NCI-H2196 (cell line): ENCODE results near the gene CRHR2.

Experiments
- DNase-seq: peaks from one replicate; lab custom pipeline; 2025; ENCODE audit not compliant: unreplicated experiment; lab: John Stamatoyannopoulos, UW

Gene CRHR2

DNA sequence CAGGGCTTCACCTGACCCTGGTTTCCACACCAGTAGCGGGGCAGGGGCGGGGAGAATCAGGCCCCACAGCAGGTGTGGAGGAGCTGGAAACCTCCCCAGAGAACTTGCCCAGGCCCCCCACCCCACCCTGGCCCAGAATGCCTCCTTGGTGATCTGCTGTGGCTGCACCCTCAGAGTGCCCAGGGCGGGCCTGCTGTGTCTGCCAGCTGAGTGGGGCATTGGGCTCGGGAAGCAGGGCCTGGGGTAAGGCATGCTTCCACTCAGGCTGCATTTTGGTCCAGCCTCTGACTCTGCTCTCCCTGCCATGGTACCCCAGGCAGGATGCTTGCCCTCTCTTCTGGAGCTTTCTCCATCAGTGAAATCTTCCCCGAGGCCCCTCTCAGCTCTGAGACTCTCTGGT lies 1.1 kb upstream of the CRHR2 start:
- no peak for DNase-seq

DNA sequence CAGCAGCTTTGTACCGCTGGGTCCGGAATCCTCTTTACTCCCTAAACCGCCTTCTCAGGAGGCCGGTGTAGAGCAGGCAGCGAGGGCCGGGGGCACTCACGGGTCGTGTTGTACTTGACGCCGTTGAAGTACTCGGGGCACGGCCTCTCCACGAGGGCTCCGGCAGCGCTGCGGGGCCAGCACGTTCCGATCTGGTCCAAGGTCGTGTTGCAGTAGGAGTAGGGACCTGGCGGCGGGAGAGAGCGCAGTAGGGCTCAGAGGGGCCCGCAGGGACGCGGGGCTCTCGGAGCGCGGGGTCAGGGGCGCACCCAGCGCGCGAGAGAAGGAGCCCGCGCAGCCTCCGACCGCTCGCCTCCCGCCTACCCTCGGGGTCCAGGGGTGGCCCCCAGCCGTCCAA lies 443 bp downstream of the CRHR2 start:
- no peak for DNase-seq

DNA sequence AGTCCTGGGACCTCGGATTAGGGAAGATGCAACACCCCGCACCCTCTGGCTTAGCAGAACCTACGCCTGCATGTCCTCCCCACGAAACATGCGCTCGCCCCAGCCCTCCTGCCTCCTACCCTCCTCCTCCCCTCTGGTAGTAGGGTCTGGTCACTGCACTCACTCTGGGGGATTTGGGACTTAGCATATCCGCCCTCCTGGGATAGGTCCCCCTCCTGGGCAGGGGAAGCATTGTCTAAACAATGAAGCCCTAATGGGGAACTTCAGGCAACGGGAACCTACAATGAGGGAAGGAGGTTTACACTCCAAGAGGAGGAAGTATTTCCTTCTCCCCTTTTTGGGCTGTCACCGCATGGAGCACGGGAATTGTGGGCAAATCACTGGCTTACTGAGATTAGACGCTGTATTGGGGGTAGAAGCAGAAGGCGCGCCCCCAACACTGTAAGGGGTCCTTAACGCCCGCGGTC lies 892 bp downstream of the CRHR2 start:
- DNase-seq, result no peak

DNA sequence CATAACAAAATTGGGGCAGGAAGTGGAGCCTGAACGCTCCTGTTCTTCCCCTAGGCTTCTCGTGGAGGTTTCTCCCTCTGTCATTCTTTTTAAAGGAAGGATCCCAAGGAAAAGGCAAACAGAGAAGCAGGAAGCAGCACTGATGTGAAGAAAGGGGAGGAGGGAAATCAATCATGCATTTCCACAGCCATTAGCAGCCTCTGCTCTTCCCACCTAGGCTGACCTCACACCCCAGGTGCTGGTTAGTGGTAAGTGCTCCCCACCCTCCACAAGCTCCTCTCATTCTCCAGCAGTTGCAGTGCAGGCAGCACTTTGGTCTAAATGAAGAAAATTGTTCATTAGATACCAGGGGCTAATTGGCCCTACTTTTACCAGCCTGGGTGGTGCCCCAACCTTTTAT lies 2.6 kb downstream of the CRHR2 start:
- no peak for DNase-seq

DNA sequence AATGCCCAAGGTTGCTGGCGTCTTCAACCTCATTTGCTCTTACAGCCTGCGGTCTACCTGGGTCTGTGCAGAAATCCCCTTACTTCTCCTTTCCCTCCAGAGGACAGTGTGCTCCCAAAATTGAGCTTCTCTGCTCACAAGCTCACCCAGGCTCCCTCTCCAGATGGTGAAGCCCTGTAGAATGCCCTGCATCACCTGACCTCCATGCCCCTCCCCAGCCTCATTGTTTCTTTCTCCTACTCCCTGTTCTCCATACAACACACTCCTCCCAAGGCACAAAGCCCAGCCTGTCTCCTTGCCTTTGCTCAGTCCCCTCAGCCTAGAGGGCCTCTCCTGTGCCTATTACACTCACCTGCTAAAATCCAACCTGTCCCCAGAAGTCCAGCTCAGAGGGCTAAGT lies 3.5 kb downstream of the CRHR2 start:
- no peak for DNase-seq

DNA sequence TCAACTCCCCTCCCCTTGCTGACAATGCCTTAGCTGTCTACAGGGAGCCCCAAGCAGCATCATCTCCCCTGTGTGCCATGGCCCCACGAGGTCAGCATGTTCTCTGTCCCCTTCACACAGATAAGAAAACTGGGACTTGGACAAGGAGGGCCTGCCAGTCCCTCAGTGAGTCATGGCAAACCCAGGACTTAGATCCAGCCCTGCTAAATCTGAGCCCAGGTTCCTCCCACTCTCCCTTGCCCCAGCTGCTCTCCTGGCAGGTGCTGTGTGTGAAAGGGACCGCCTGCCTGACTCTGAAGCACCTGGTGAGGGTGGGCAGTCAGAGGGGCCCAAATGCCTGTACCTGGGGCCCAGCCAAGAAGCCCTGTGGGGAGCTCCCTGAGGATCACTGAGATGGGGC lies 7.4 kb downstream of the CRHR2 start:
- no peak for DNase-seq

DNA sequence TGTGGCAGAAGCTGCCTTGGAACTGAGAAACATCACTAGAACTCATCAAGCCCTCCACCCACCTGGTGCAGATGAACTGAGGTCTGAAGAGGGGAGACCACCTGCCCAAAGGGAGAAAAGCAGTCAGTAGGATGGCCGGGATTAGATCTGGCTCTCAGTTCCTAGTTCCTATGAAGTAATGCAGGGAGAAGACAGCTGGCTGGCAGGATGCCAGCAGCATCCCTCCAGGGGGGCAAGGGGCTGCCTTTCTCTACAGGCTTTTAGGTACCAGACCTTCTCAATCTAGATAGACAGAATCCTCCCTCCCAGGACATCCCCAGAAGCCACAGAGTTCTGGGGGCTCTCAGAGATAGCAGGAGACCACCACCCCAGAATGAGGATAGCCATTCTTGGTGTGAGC lies 7.8 kb downstream of the CRHR2 start:
- no peak for DNase-seq

DNA sequence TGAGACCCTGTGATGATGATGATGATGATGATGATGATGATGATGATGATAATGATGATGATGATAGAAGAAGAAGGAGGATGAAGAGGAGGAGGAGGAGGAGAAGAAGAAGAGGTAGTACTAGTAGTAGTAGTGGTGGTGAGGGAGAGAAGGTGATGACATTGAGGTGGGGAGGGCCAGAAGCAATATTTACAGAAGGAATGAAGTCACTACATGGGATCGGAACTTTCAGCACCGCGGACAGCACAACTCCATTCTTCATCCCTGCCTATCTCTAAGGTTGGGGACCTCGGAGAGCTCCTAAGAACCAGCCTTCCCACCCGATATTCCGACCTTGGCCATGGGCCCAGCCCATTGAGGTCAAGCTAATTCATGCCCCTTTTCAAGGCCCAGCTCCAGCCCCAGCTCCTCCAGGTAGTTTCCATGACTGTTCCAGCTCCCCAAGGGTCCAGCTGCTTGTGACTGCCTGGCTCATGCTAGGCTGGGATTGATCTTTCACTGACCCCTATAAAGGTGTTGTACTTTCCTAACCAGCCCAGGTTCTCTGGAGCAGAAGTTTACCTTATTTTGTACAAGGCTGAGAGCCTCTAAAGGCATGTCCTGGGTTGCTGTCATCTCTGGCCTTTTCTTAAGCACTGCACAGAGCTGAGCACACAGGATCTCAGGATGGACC lies 10.3 kb downstream of the CRHR2 start:
- DNase-seq, result no peak

DNA sequence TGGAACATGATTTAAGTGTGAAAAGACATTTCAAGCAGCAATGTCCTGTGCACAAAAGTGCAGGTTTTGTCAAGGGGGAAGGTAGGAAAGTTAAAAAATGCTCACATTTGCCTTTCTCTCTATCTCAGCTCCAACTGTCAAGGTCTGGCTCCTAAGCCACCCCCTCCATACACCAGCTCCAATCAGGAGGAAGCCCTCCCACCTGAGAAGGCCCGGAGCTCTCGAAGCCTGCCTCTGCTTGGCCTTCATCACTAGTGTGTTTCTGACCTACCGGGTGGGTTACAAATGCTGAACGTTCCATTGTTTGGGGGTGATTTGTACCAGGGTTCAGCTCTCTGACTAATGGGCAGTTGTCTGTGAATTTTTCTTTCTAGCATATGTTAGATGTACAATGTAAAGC lies 14.2 kb downstream of the CRHR2 start:
- no peak for DNase-seq

DNA sequence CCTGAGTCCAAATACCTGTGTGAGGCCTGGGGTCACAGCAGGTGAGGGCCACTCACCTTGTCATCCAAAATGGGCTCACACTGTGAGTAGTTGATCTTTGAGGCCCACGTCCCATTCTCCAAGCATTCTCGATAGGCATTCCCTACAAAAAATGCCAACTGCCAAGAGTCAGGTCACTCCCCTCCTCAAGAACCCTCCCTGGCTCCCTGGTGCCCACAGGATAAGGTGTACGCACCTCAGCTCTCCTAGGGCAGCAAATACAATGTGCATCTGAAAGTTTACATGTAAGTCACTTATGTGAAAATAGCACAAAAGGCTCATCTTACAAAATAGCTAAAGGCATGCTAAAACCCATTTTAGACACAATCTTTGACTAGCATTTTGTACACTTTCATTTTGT lies 15.1 kb downstream of the CRHR2 start:
- no peak for DNase-seq

DNA sequence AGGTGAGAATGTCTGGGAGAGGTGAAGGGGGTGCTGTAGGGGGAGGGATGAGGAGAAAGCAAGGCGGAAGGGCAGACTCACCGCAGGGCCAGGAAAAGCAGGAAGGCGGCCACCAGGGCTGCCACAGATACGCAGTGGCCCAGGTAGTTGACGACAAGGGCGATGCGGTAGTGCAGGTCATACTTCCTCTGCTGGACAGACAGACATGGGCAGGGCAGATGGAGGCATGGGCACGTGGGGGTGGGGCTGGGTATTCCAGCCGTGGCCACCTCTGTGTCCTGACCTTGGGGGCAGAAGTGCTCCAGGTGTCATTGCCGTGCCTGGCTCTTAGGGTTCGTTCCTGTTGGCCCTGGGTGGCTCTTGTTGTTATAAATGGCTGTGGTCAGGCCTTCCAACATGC lies 16.8 kb downstream of the CRHR2 start:
- DNase-seq, result no peak

DNA sequence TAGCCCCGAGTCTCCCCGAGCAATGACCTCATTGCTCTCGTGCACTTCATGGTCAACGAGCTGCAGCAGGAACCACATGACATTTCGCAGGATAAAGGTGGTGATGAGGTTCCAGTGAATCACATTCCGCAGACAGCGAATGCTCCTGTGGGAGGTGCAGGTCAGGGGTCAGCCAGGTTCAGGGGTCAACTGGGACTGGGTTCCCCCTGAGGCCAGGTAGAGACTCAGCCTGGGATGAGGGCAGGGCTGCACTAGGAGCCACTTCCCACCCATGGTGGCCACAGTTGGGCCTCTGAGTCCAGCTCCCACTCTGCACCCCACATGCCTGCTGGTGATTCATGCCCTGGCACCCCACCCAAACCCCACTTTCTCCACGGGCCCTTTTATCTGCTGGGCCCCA lies 17.2 kb downstream of the CRHR2 start:
- DNase-seq, result no peak

DNA sequence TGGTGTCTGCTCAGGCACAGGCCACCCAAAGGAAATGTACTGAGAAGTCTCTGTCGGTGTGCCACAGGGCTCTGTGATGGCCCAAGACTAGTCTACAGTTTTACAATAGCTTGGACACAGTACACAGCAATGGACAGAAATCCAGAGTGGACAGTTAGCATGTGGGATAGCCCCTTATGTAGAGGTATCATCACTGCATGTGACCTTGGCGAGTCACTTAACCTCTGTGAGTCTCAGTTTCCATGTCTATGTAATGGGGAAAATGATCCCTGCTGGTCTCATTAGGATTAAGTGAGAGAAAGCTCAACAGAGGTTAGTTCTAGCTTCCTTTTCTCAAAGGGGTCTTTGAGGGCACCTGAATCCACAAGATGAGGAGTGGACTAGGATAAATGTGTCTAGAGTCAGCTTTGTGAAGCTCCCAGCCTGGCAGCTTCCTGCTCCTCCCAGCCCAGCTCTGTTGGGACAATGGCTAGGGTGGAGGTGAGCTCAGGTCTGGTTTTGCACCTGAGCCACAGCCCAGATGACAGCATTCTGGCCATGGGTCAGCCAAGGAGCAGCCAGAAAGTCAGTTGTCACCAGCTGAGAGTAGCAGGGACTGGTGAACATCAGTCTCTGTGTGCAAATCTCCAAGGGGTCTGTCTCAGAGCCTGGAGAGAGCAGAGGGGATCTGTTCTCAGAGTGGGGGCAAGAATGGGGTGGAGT lies 17.9 kb downstream of the CRHR2 start:
- DNase-seq, result no peak

DNA sequence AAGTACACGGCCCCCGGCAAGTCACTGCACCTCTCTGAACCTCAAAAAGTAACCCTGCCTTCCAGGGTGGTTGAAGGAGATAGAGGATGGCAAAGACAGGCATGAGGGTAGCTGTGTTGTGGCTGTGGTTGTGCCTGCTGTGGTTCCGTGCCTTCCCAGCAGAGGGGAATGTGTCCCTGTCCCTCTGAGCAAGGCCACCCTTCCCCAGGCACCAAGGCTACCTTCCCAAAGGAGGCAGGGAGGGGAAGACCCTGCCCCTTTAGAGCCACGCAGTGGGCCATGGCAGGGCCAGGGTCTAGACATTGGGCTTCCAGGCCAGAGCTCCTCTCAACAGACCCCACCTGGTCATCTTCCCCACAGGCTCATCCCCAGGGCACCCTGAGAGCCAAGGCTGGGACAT lies 18.8 kb downstream of the CRHR2 start:
- DNase-seq, result no peak

DNA sequence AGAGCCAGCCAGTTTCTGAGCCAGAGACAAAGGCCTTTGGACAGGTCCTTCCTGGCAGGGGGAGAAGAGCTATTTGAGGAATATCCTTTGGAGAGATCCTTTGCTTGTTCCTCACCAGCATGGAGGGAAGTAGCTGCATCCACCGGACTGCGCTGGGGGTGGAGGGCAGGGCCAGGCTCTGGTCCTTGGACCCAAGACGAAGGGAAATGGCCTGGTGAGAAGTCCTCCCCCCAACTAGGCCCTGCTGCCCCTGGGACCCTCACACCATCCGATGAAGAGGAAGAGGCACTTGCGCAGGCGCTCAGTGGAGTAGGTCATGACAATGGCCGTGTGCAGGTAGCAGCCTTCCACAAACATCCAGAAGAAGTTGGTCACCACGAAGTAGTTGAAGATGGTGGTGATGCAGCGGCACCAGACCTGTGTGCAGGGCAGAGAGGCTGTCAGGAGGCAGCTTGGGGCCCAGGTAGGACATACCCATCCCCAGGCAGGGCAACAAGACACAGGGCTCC lies 19.8 kb downstream of the CRHR2 start:
- no peak for DNase-seq

DNA sequence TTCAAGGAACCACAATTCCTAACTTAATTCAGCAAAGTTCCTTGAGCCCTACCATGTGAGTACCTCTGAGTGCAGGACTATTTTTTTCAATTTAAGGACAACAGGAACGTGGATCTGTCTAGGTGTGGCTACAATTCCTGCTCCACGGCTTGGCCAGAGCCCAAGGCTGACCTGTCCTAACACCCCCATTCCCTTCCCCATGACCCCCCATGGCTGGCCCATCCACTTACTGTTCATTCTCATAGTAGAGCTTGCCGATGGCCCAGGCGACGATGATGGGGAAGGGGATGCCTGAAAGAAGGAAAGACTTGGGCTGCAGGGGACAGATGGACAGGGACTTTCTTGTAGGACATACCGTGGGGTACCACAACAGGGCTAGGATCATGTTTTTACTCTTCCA lies 20.3 kb downstream of the CRHR2 start:
- DNase-seq, result no peak

DNA sequence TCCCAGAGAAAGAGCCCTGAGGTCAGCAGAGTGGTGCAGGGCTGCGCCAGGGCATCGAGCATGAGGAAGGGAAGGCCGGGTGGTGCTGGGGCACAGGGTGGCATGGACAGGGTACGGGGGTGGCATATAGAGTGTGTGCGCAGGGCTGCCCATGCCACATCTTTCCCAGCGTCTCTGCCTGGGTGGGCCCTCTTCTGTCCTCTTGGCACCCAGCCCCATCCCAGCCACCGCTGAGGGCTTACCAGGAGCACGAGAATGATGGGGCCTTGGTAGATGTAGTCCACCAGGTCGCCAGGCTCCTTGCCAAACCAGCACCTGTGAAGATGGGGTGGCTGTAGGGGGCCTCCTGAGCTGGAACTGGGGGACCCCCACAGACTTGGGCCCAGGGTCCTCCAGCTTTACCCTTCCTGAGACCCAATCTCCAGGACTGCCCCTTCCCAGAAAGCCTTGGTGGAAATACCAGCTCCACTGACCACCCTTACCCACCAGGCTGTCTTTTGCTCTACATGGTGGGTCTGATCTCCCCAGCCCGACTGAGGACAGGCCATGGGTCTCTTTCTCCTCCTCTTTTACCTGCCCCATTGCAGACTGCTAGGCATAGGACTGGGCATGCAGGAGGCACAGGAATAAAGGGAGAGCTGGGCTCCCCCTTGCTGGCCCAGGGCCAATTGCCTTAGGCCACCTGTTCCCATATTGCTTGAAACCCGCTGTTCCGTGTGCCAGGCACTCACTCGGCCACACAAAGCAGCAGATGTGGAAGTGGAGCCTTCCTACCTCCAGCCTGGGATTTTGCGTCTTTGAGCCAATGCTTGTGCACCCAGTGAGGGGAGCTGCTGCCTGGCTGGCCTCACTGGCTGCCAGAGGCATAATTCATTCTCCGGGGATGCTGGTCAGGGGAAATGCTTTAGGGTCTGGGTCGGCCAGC lies 21.7 kb downstream of the CRHR2 start:
- peak; percentile 24 for DNase-seq

DNA sequence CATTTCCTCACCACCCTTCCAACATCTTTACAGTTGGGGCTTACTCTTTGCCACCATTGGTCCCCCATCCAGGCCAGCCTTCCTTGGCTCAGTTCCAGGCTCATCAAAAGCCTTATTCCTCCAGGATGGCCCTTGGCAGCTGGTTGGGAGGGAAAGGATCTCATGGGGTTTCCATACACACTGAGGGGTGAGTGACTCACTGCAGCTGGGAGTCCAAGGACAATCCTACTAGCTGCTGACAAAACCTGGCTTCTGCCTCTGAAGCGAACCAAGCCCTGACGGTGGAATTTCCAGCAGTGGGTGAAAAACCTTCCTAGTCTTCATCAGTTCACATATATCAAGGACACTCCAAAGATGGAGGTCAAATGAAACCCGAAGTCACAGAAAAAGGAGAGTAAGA lies 22.9 kb downstream of the CRHR2 start:
- no peak for DNase-seq

DNA sequence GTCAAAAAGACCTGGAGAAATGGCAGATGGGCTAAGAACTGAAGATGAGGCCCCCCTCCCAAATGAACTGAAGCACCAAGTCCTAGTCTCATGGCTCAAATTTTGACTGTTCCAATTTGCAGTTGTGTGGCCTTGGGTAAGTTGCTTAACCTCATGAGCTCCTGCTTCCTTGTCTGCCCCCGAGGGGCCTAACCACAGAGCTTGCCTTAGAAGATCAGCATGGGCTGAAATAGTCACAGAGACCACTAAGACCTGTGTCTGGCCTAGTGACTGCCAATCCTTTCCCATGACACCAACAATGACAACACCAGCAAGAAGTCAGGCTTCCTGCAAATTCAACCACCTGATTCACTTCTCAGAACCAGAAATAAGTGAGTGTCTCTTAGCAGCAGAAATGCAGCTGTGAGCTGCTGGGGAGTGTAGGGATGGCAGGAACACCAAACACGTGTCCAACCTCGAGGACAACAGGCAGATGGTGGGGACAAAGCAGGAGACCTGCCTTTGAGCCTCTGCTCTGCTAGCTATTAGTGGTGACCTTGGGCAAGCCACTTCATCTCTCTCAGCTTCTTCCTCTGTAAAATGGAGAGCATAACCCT lies 23.7 kb downstream of the CRHR2 start:
- DNase-seq, result no peak

DNA sequence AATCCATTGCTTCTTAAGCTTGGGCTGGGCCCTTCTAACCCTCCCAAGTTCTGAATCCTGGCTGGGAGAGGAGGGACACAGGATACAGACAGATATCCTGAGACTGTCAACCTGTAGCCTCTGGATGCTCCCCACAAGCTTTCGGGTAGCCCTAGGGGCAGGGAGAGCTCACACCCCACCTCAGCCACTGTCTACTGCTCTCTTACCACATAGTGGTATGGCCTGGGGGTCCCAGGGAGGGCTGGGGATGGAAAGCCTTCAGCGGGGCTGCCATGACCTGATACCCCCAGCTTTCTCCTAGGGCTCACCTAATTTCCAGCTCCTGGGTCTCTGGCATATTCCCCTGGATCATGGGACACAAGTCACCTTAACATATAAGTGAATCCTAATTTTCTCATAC lies 25.1 kb downstream of the CRHR2 start:
- no peak for DNase-seq
